ENCODE results near the gene OSBPL8.

- no peak for TF ChIP-seq ZNF324 (tag by site-specific recombination; IDR thresholded peaks at IDR 0.05)
- no peak for TF ChIP-seq ZSCAN18 (tag by site-specific recombination; IDR thresholded peaks at IDR 0.05)
- TF ChIP-seq YY1 (tag by site-specific recombination; IDR thresholded peaks at IDR 0.05), result no peak
- TF ChIP-seq PRDM1 (tag by site-specific recombination; IDR thresholded peaks at IDR 0.05), result no peak
- TF ChIP-seq CTCF (tag by site-specific recombination; IDR thresholded peaks at IDR 0.05), result no peak
- no peak for TF ChIP-seq RBAK (tag by site-specific recombination; IDR thresholded peaks at IDR 0.05)
- no peak for TF ChIP-seq ZBTB17 (tag by site-specific recombination; IDR thresholded peaks at IDR 0.05)
- no peak for TF ChIP-seq MYNN (tag by site-specific recombination; IDR thresholded peaks at IDR 0.05; ENCODE audit: borderline replicate concordance)
- no peak for TF ChIP-seq ZNF148 (tag by site-specific recombination; IDR thresholded peaks at IDR 0.05; ENCODE audit: borderline replicate concordance)
- TF ChIP-seq KLF8 (tag by site-specific recombination; IDR thresholded peaks at IDR 0.05), result no peak
- no peak for TF ChIP-seq ZBTB1 (tag by site-specific recombination; IDR thresholded peaks at IDR 0.05)
- no peak for TF ChIP-seq ZNF10 (tag by site-specific recombination; IDR thresholded peaks at IDR 0.05)
- TF ChIP-seq ZNF585B (tag by site-specific recombination; IDR thresholded peaks at IDR 0.05), result no peak
Measured at GRCh38 chr12:76366163-76366562, 193.4 kb downstream of the OSBPL8 start.

All from HEK293 (cell line).